Skeletal muscle cell (primary cell): ENCODE measurements around the gene POU5F1.
"Not testable (repeated sequence)": the region's sequence is repeated elsewhere in the genome, so short reads cannot be mapped to it uniquely, and the experiment has no call there.

Experiments
- DNase-seq: peaks from one replicate; pipeline ENCODE4 v3.0.0-alpha.2; 2010; ENCODE audit warnings: low read depth
- H3K4me3 ChIP-seq: 2 replicates; pipeline ENCODE4 v1.5.1; 2011; ENCODE audit warnings: low read depth, mild to moderate bottlenecking, control low read depth, low read length, moderate library complexity

Gene POU5F1

GRCh38 chr6:31193206-31193605 is 22.7 kb upstream of the POU5F1 start:
- DNase-seq = no peak

GRCh38 chr6:31192431-31193105 is 22.1 kb upstream of the POU5F1 start:
- DNase-seq = peak; percentile 9

More at GRCh38 chr6:31193206-31193605, 22.7 kb upstream of the POU5F1 start:
- no peak overlapping the region for H3K4me3 ChIP-seq

GRCh38 chr6:31190488-31190887 is 20.0 kb upstream of the POU5F1 start:
- no peak for DNase-seq
- no peak overlapping the region for H3K4me3 ChIP-seq

More at GRCh38 chr6:31192431-31193105, 22.1 kb upstream of the POU5F1 start:
- H3K4me3 ChIP-seq = not testable (repeated sequence)

GRCh38 chr6:31189223-31189622 is 18.7 kb upstream of the POU5F1 start:
- not testable (repeated sequence) for H3K4me3 ChIP-seq, DNase-seq

- H3K4me3 ChIP-seq = no peak overlapping the region
- DNase-seq = no peak
These were observed 17.3 kb upstream of the POU5F1 start for GRCh38 chr6:31187780-31188194.

GRCh38 chr6:31186052-31186734 is 15.7 kb upstream of the POU5F1 start:
- no peak overlapping the region for H3K4me3 ChIP-seq
- DNase-seq = no peak

- H3K4me3 ChIP-seq, DNase-seq: not testable (repeated sequence)
These were observed 15.2 kb upstream of the POU5F1 start for GRCh38 chr6:31185695-31186051.

GRCh38 chr6:31183859-31184258 is 13.4 kb upstream of the POU5F1 start:
- not testable (repeated sequence) for DNase-seq, H3K4me3 ChIP-seq

- DNase-seq, H3K4me3 ChIP-seq: not testable (repeated sequence)
These were observed 12.8 kb upstream of the POU5F1 start for GRCh38 chr6:31183287-31183686.

- H3K4me3 ChIP-seq = peak overlapping the region; percentile 21
- peak; percentile 9 for DNase-seq
These were observed 10.0 kb upstream of the POU5F1 start for GRCh38 chr6:31180500-31180899.

GRCh38 chr6:31179896-31180295 is 9.4 kb upstream of the POU5F1 start:
- DNase-seq = no peak
- H3K4me3 ChIP-seq = no peak overlapping the region

GRCh38 chr6:31179042-31179386 is 8.5 kb upstream of the POU5F1 start:
- no peak for DNase-seq
- no peak overlapping the region for H3K4me3 ChIP-seq

- no peak for DNase-seq
- no peak overlapping the region for H3K4me3 ChIP-seq
These were observed 7.9 kb upstream of the POU5F1 start for GRCh38 chr6:31178143-31179041.

GRCh38 chr6:31175971-31176370 is 5.5 kb upstream of the POU5F1 start:
- DNase-seq = peak; percentile 22
- no peak overlapping the region for H3K4me3 ChIP-seq

GRCh38 chr6:31174378-31174777 is 3.9 kb upstream of the POU5F1 start:
- no peak overlapping the region for H3K4me3 ChIP-seq
- no peak for DNase-seq

- H3K4me3 ChIP-seq = no peak overlapping the region
- DNase-seq = no peak
These were observed 2.9 kb upstream of the POU5F1 start for GRCh38 chr6:31173406-31173805.

- H3K4me3 ChIP-seq = no peak overlapping the region
- no peak for DNase-seq
These were observed 2.5 kb upstream of the POU5F1 start for GRCh38 chr6:31172973-31173384.

- no peak overlapping the region for H3K4me3 ChIP-seq
- no peak for DNase-seq
These were observed 1.7 kb upstream of the POU5F1 start for GRCh38 chr6:31171931-31172905.
